Calu3 (cell line): ENCODE results near the gene SPI1. TPM values are rescaled to one million over a fixed set of nuclear protein-coding genes. Genes with fewer than 3 reads are reported as not detected.

Experiments used
- BruUV-seq: library from RNA; stranded (reverse); fragments of 400-500 nt; replicated peaks from 2 replicates; lab custom pipeline; 2021; lab: Mats Ljungman, UMichigan
- CTCF ChIA-PET: fragments of 300-600 bp; sonication (Branson Sonifier 250); formaldehyde crosslinking; loops from one replicate; lab custom pipeline; 2022; ENCODE audit warnings: antibody characterized with exemption; lab: Charles Lee
- DNase-seq: peaks from one replicate; pipeline ENCODE4 v3.0.0; 2022
- H3K27ac Mint-ChIP-seq: one replicate; pipeline ENCODE4 v1.8.0; 2022; ENCODE audit warnings: mixed read lengths; ENCODE audit not compliant: unreplicated experiment
- H3K27me3 Mint-ChIP-seq: one replicate; pipeline ENCODE4 v1.8.0; 2022; ENCODE audit warnings: mixed read lengths; ENCODE audit not compliant: unreplicated experiment
- H3K36me3 Mint-ChIP-seq: one replicate; pipeline ENCODE4 v1.8.0; 2022; ENCODE audit warnings: mild to moderate bottlenecking, moderate library complexity, mixed read lengths; ENCODE audit not compliant: insufficient read depth, unreplicated experiment
- H3K4me1 Mint-ChIP-seq: one replicate; pipeline ENCODE4 v1.8.0; 2022; ENCODE audit warnings: mild to moderate bottlenecking, low read depth, mixed read lengths; ENCODE audit not compliant: unreplicated experiment
- H3K4me3 Mint-ChIP-seq: one replicate; pipeline ENCODE4 v1.8.0; 2022; ENCODE audit warnings: mild to moderate bottlenecking, low read depth, moderate library complexity, mixed read lengths; ENCODE audit not compliant: unreplicated experiment
- H3K9me3 Mint-ChIP-seq: one replicate; pipeline ENCODE4 v1.8.0; 2022; ENCODE audit warnings: low read depth, mixed read lengths; ENCODE audit not compliant: unreplicated experiment
- intact Hi-C: fragments of 100-400 bp; cut with micrococcal nuclease; formaldehyde crosslinking; loops from one replicate; pipeline ENCODE4 v1.10.0; 2022; ENCODE audit not compliant: unreplicated experiment
- total RNA-seq: library from RNA; stranded (reverse); gene quantifications from 2 replicates; pipeline ENCODE4 v1.2.3, GENCODE V29; 2022
- TF ChIP-seq, protein P1 (sequence below): fragments of 200-600 bp; IDR thresholded peaks from one replicate; pipeline ENCODE4 v1.8.0; 2022; ENCODE audit warnings: antibody characterized with exemption; ENCODE audit not compliant: unreplicated experiment

Gene SPI1
- total RNA-seq, 1 experiment from 2014 or later: not detected

DNA sequence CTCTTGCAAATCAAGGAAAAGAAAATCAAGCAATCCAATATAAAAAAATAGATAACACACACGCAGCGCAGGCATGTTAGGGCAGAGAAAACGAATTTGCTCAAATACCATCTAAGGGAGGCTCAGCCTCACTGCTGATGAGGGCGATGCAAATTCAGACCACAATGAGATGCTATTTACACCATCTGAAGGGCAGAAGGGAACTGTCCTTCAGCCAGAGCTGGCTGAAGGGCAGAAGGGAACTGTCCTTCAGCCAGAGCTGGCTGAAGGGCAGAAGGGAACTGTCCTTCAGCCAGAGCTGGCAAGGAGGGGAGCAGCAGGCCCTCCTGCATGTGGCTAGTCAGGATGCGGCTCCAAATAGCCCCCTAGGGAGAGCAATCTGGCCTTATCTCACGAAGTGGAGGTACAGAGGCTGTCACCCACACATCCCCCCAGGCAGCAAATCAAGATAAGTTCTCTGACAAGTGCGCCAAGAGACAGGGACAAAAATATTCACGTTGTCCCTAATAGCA lies 22.5 kb upstream of the SPI1 start:
- Mint-ChIP-seq H3K4me3 (peak overlapping the region; percentile 44), H3K27me3 (peaks cover 13% of the 10 kb centered on the region), H3K36me3 (no peaks in the 10 kb centered on the region), H3K9me3 (no peaks in the 10 kb centered on the region), H3K27ac (no peak overlapping the region), H3K4me1 (no peaks in the 10 kb centered on the region)
- BruUV-seq: no TSS peak
- TF ChIP-seq, protein P1, sequence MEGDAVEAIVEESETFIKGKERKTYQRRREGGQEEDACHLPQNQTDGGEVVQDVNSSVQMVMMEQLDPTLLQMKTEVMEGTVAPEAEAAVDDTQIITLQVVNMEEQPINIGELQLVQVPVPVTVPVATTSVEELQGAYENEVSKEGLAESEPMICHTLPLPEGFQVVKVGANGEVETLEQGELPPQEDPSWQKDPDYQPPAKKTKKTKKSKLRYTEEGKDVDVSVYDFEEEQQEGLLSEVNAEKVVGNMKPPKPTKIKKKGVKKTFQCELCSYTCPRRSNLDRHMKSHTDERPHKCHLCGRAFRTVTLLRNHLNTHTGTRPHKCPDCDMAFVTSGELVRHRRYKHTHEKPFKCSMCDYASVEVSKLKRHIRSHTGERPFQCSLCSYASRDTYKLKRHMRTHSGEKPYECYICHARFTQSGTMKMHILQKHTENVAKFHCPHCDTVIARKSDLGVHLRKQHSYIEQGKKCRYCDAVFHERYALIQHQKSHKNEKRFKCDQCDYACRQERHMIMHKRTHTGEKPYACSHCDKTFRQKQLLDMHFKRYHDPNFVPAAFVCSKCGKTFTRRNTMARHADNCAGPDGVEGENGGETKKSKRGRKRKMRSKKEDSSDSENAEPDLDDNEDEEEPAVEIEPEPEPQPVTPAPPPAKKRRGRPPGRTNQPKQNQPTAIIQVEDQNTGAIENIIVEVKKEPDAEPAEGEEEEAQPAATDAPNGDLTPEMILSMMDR: no peak
- no peak for DNase-seq
- CTCF ChIA-PET: no interaction called here
- intact Hi-C loops: no loop called here

DNA sequence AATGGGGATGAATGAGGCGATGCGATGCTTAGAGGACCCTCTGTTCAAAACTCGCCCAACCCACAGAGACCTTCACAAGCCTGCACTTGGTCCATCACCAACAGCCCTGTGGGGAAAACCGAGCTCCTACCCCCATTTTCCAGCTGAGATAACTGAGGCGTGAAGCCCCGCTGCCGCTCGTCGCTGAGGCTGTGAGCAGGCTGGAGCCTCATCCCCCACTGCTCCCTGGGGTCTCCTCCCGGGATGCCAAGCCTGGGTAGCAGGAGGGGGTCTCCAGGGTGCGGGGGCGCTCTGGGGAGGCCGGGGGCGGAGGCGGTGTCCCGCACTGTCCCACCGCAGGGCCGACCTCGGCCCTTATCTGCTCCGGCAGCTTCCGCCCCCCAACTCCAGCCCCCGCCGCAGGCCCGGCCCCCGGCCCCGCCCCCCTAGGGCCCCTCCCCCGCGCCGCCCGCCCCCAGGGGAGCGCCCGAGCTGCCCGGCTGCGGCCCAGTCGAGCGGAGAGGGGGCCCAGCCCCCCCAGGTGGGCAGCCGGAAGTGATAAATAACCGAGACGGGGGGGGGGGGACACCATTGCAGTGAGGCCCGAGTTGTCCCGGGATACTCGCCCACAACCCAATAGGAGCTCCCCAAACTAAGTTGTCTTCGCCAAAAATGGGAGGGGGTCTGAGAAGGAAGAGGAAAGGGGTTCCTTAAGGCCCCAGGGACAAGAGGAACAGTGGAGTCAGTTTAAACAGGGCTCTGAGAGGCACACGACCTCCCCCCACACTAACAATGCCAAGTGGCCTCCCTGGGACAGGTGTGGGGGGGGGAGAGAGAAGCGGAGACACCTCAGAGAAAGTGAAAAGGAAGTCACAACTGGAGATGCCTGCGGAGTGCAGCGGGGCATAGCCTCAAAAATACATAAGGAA lies 21.8 kb upstream of the SPI1 start:
- Mint-ChIP-seq H3K4me1 (no peaks in the 10 kb centered on the region), H3K27ac (no peak overlapping the region), H3K4me3 (peak overlapping the region; percentile 44), H3K9me3 (no peaks in the 10 kb centered on the region), H3K36me3 (no peaks in the 10 kb centered on the region), H3K27me3 (peaks cover 13% of the 10 kb centered on the region)
- no TSS peak for BruUV-seq
- CTCF ChIA-PET: interaction anchor here (0.6 kb wide), 1 partner anchor 81 kb away, joined by 4 read pairs; no protein-coding TSS in a partner anchor
- TF ChIP-seq, protein P1: no peak
- intact Hi-C loops: no loop called here
- DNase-seq: no peak

DNA sequence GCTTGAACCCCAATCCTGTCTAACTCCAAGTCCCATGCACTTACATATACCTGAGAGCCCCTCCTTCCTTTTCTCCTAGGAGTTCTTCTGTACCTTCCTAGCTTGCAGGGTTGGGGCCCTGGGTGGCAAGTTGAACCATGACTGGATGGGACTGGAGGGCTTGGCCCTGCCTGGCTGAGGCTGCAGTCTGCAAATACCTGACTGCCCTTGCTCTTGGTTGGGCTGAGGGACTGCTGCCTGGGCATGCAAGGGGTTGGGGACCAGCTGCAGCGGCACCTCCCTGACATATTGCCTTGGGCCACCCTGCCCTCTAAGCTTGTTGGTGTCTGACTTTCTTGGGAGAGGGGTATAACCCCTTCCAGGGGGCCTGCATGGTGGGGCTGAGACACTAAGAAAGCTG lies 20.2 kb upstream of the SPI1 start:
- no TSS peak for BruUV-seq
- intact Hi-C loops: no loop called here
- Mint-ChIP-seq H3K36me3 (no peaks in the 10 kb centered on the region), H3K27me3 (peaks cover 13% of the 10 kb centered on the region), H3K9me3 (no peaks in the 10 kb centered on the region), H3K4me1 (no peaks in the 10 kb centered on the region), H3K27ac (no peak overlapping the region), H3K4me3 (no peak overlapping the region)
- DNase-seq: no peak
- TF ChIP-seq, protein P1: no peak
- CTCF ChIA-PET: no interaction called here

DNA sequence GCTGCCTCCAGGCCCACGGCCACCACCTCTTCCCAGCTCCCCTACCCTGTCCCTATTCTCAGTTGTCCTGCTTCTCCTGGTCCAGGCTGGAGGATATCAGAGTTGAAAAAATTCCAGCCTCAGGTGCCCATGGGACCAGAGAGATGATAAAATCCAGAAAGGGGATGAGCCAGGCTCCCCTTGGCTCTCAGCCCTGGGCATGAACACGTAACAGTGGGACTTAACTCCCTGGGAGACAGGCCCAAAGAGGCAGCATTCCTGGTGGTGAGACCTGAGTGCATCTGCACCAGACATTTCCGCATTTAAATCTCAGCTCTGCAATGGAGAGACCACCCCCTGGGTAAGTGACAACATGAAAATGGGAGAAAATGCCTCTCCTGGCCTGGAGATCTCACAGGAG lies 19.7 kb upstream of the SPI1 start:
- TF ChIP-seq, protein P1: no peak
- DNase-seq: no peak
- CTCF ChIA-PET: no interaction called here
- no TSS peak for BruUV-seq
- intact Hi-C loops: no loop called here
- H3K36me3 Mint-ChIP-seq: no peaks in the 10 kb centered on the region
- H3K9me3 Mint-ChIP-seq: no peaks in the 10 kb centered on the region
- no peak overlapping the region for H3K27ac Mint-ChIP-seq
- no peak overlapping the region for H3K4me3 Mint-ChIP-seq
- H3K27me3 Mint-ChIP-seq: peaks cover 13% of the 10 kb centered on the region
- H3K4me1 Mint-ChIP-seq: no peaks in the 10 kb centered on the region
